NCI-H2029 treated with DMSO at 0.1 percent for 48 hours (cell line): ENCODE results near the gene ISLR.

Source experiments
- DNase-seq: peaks from one replicate; lab custom pipeline; 2025; lab: John Stamatoyannopoulos, UW

ISLR gene

DNA sequence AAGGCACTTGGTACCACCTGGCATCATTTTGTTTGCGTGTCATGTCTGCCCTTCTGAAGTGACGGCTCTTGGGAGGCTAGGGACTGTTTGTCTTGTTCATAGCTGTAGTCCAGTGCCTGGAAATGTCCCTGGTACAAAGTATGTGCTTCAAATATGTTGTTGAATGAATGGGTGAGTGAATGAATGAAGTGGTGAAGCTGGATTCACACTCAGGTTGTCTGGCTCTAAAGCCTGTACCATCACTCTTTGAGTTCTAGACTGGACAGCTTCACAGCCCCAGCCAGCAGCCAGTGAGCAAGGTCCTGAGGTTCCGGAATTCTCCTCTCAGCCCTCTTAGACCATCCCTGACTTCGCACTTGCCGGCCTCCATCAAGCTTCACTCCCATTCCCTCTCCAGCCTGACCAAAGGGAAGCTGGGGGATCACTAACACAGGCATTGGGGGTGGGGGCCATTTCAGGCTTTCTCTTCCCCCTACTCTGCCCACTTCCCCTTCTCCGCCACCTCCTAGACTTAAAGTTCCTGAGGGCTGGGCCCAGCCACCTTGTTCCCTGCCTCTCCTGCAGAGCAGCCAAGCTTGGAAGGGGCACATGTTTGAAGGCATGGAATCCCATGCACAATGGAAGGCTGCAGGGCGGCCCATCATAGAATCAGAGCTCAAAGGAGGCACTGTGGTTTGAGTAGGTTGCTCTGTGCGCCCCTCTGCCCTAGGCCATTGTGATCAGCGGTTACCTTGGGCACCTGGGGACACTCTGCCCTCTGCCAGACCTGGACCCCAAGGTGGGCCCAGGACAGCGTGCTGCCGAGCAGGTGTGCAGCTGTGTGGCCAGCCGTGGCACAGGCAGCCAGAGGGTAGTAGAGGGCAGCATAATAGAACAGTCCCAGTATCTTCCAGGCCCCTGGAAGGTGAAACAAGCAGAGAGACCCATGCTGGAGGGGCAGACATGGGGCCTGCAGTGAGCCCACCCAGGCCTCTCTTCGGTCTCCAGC lies 21.4 kb downstream of the ISLR start:
- no peak for DNase-seq

DNA sequence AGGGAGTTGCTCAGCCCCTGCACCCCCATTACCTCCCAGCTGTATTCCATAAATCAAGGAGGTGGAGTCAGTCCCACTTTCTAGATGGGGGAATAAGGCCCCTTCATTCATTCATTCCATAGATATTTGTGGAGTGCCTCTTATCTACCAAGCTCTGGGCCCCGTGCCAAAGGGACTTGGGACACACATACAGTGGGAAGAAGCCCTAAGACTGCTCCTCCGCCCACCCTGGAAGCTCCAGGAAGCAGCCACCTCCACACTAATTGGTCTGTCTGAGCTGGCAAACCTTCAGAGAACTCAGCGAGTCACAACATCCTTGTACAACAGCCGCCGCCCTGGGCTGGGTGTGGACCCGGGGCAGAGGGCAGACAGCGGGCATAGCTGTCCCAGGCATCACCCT lies 22.7 kb downstream of the ISLR start:
- DNase-seq, result no peak

DNA sequence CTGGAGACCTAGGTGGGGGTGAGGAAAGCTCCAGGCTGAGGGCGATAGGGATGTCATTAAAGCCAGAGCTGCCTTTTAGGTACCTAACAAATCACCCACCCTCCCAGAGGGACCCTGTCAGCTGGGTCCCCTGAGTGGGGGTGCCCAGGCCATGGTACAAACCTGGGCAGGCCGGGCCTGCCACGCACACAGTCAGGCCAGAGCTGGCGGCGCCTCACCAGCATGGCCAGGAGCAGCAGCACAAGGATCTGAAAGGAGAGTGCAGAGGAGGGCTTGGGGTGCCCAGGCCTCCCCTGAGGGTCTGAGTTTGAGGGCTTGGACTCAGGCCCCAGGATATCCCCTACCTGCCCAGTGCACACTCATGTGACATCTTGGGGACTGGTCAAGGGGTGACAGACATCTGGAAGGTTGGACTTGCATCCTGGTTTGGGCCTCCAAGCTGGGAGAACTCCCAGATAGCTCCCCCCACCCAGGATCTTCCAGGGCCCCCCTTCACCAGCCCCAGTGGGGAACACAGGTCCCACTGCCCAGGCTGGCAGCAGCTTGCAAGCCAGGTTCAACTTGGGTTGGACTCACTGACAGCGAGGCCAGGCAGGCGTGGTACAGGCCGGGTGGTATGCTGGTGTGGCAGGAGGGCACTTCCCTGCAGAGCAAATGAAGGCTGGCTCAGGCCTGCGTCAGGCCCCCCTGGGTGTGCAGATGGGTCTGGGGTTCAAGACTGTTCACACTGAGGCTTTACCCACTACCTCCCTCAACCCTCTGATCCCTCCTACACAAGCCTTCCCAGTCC lies 23.9 kb downstream of the ISLR start:
- no peak for DNase-seq

DNA sequence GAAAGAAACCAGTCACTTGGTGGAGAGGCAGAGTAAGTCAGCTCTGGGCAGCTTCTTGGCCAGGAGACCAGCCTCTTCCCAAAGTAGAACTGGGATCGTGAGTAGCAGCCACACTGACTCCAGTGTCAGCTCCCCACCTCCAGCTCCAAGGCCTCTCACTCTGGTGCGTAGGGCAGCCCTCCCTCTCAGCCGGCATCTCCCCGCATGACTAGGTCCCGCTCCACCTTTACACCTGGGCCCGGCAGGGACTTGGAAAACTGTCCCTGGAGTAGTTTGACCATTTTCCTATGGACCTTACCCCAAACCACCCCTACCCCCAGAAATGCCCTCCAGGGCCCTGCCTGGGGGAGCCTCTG lies 25.8 kb downstream of the ISLR start:
- DNase-seq, result no peak

DNA sequence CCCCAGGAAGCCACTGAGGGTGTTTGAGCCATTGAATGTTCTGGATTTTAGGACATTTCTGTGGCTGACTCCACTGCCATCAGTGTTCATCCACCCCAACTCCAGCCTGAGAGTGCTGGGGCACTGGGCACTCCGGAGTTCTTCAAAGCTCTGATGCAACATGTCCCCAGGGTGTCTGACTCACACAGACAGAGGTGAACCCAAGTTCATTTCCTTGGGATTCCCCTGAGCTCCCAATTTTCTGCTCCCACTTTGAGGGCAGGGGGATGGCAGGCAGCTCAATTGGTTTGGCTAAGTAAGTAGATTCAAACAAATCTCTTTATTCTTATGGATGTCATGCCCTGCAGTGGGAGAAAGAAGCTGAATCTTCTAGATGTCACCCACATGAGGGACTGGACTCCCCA lies 26.9 kb downstream of the ISLR start:
- DNase-seq, result no peak

DNA sequence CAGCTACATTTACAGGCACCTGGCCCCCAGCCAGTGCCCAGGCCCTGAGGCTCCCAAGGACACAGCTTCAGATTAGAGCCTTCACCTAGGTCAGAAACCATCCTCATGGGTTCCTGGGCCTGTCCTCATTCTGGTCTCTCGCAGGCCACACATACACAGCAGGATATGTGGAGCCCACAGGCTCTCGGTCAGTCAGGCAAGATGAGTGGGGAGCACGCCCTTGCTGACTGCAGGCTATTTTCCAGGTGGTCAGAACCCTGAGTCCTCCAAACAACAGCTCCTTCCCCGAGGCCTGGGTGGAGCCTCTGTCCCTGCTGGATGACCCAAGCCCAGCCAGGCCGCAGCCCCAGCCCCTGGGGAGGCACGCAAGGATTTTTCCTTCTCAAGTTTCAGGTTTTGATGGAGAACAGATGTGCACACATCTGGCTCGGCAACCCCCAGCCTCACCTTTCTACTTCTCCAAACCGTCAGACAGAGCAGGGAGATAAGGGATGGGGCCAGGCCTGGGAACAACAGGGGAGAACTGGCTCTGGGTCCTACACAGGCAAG lies 27.4 kb downstream of the ISLR start:
- DNase-seq, result no peak

DNA sequence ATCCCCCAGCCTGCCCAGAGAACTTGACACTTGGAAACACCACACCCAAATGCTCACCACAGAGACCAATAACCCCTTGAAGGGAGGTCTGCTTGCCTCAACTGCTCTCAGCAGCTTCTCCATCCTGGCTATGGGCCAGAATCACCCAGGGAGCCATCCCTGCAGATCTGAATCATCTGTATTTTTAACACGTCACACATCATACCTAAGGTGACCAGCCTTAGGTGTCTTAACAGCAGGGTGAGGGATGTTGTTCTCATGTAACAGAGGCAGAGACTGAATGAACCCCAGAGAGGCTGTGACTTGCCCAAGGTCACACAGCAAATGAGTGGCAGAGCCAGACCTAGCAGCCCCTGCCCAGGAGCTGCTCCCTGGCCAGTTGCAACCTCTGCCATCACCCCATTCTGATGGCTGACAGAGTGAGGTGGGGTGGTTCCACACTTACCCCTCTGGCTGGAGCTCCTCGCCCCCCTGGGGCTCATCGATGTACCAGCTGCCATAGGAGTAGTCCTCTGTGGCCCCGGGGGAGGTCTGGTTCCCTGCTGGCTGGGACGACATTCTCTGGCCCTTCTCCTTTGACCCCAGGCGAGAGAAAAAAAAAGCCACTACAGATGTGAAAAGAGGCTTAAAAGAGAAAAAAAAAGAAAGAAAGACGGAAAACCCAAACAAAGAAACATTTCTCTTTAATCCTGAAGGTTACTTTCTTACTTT lies 28.4 kb downstream of the ISLR start:
- DNase-seq, result no peak

DNA sequence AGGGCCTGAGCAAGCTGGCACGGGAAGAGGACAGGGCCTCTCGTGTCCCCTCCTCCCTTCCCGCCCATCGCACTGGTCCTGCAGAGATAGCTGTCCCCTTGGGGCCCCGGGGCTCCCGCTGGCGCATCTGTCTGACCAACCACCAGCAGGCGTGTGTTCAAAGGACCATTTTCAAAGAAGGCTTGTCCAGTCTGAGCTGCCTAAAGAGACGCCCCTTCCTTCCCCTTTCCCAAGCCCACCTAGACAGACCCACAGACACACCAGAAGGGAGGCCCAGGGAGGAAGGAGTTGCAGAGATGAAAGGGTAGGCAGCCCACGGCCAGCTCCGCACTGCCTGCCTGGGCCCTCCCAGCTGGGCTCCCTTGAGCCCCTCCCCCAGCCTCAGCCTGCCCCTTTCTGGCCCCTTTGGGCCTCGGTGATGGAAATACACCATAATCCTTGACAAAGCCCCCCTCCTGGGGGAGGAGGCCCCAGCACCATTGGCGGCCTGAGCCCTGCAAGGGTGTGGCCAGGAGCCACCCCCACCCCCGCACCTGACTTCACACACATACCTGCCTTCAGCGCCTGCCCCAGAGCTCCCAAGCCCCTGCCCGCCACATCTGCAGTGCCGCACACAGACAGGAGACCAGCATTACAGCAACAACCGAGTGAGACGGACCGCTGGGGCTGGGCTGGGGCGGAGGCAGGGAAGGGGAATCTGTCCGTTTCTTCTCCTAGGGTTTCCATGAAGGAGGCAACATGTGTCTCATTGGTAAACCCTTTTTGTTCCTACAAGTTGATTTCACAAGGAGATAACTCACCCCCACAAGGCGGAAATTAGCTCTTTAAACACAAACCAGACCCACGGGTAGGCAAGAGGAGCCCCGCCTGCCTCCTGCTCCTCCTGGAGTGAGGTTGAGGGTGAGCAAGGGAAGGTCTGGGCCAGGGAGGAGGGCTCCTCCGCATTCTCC lies 29.2 kb downstream of the ISLR start, which contains the start of gene STRA6:
Gene STRA6 (minus strand): TSS at position 336 of the 950 bp plus-strand sequence. CDS start 520 bp downstream, outside the sequence.
- no peak for DNase-seq

DNA sequence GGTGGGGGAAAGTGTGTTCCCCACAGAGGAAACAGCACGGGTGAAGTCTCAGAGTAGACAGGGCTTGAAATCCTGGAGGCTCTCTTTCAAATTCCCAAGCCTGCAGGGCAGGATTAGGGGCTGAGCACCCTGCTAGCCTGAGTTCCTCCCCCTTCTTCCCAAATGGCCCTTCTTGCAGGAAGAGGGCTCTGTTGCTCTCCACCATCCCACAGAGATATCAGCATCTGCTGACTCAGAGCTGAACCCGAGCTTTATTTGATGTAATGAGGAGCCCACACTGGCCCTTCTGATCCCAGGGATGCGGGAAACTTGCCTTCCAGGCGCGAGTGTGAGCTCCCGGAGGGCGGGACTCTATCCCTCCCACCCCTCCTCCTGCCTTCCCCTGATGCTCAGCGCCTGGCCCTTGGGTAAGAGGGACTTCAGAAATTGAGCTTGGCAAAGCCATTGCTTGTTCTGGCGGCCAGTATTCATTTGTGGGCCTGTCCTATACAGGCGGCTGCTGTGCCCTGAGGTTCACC lies 30.5 kb downstream of the ISLR start:
- no peak for DNase-seq

DNA sequence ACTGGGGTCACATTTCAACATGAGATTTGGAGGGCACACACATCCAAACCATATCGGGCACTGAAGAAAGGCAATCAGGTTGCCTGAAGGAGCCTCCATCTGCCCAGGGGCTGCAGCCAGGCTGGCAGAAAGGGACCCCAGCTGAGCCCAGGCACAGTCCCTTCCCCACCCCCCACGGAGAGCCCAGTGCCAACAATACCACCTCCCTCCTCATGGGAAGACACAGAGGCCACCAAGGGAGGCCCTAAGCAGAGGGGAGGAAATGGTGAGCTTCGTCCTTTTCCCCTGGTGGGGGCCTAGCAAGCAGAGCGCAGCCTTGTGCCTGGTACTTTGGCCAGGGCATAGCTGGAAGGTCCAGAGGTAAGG lies 32.1 kb downstream of the ISLR start:
- no peak for DNase-seq

DNA sequence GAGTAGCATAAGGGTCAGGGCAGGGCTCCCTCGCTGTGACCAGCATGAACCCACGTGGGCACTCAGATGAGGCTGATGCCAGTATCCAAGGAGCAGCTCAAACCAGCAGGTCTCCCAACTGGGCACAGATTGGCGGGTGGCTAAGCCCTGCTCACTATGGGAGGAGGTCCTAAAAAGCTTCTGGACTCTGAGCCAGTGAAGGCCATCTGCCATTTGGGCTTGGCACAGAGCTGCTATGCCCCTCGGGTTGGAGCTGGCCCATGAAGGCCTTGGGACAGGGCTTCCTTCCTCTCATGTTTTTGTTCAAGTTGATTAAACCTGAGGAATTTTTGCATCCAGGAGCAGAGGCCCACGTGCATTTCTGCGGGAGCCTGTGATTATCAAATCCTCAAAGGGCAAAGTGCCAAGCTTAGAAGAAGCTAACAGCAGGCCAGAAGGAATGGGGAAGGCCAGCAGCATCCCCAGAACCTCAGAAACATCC lies 33.3 kb downstream of the ISLR start:
- no peak for DNase-seq

DNA sequence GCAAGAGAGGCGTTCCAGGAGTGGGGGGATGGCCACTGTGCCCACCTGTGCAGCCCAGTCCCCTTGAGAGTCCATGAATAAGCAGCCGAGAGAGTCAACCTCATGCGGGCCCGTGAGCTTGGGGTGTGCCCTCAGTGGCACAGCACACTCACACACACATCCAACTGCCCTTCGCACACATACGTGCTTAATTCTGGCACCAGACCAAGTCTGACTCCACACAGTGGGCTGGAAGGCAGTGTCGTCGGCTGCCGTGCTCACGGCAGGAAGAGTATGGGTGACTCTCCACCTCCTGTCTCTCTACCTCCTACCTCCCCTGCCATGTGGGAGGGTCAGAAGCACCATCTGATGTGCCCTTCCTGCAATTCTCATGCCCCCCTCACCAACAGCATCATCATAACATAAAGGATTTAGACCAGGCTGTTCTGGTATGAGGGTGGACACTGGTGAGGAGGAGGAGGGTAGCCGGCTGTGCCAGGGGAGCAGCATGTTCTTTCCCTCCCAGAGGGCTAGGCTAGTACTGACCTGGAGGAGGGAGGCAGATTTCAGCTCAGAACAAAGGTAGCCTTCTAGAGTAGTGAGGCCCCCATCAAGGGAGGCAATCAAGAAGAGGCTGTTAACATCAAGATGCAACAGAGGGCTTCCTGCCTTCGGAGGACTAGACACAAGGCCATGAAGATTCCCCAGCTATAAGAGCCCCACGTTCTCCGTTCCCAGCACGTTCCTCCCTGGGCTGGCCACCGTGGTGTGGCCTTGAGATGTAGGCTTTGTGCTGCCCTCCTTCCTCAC lies 34.3 kb downstream of the ISLR start:
- DNase-seq, result no peak

DNA sequence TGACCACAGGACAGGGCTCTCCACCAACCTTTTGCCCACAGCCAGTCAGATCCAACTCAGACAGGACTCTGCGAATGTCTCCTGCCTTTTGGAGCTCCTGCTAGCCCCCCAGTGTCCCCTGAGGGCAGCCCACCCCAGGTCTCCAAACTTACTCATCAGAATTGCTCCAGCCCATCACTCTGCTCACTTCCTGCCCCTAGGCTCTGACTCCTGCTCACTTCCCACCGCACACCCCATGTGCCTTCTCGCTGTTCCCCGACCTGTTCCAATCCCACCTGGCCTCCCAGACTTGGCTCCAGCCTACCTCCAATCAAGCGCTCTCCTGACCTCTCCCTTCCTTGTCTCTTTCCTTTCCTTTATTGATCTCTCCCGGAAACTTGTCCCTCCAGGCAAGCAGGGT lies 35.0 kb downstream of the ISLR start:
- no peak for DNase-seq

DNA sequence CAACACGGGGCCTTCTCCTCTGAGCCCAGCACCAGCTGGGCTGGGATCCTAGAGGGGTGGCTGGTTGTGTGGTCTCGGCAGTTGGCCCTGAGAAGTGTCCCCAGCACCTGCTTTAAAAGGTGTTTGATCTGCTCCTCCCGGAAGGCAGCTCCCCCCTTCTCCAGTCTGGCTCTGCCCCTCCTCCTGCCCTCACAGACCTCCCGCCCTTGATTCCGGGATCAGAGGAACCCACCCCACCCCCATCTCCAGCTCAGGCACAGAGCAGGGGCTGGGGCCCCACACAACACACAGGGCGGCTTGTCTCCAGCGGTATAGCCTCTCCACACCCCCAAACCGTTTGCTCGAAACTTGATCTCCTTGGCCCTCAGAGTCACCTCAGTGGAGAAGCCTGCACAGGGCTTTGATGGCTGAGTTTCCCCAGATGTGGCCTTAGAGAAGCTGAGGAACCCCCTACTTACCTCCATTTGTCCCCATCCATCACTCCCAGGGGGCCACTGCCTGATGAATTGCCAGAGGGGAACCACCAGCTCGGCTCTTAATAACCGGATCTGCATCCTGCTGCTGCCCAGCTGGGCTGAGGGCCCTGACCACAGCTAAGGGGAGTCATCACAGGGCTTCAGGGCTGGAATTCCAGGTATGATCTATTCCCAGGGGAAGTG lies 35.5 kb downstream of the ISLR start:
- DNase-seq, result no peak

DNA sequence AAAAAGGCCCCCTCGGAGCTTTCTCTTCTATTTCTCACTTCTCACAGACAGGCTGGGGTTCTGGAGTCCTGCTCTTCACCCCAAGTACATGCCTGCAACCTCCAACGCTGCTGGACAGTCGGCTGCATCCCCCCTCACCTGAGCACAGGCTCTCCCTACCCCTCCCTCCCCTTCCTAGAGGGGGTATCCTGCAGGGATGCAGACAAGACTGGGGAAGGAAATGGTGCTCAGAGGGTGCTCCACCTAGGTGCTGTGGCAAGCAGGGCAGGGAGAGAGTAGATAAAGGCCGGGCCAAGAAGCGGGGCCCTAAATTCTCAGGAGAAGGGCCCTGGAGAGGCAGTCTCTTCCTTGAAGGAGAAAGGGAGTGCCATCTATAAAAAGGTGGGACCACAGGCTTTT lies 36.0 kb downstream of the ISLR start:
- no peak for DNase-seq

DNA sequence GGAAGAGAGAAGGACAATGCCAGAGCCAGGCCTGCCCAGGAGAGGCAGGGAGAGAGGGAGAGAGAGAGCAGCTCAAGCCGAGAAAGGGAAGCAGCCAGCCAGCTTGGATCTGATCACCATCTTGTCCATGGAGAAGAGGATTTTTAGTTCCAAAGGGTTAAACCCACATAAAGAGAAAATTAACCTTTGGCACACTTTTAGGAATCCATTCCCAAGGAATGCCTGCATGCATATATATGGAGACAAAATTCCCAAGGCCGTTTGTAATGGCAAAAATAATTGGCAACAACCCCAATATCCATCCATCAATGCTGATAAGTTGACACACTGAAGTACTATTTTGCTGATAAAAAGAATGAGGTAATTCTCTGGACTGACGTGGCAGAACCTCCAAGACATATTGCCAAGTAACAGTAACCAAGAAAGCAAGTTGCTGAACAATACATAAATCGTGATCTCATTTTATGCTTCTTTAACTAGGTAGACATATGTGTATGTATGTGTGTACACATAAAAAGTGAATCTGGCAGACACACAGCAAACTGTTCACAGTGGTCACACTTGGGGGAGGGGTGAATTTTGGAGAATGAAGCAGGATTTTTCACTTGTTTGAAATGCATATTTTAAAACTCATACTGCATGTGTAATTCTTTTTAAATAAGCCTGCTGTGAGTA lies 36.6 kb downstream of the ISLR start:
- DNase-seq, result no peak

DNA sequence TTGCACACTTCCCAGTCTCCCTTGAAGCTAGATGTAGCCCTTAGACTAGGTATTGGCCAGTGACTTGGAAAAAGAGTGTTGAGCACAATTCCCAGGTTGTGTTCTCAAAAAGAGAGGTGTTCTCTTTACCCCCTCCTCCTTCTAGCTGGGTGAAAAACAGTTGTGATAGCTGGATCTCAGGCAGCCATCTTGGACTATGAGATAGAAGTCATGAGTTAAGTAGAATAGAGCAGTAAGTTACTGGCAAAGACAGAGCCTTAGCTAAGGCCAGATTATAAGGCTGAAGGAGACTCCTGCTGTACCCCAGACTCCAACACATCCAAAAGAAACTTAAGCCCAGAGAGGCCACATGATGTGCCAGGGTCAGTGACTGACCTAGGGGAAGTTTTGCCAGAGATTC lies 37.2 kb downstream of the ISLR start:
- no peak for DNase-seq

DNA sequence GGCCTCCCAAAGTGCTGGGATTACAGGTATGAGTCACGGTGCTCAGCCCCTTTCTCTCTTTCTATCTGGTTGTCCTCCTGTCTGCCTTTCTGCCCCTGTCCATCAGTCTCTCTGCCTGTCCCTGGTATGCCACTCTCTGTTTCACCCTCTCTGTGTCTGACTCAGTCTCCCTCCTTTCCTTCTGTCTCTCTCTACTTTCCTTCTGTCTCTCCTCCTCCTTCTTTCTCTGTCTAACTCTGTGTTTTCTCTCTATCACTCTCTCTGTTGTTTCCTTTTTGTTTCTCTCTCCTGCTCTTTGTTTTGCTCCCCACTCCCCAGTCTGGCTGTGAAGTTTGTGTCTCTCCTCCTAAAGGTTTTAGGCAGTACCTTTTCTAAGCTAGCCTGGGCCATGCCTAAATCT lies 38.1 kb downstream of the ISLR start:
- DNase-seq, result no peak

DNA sequence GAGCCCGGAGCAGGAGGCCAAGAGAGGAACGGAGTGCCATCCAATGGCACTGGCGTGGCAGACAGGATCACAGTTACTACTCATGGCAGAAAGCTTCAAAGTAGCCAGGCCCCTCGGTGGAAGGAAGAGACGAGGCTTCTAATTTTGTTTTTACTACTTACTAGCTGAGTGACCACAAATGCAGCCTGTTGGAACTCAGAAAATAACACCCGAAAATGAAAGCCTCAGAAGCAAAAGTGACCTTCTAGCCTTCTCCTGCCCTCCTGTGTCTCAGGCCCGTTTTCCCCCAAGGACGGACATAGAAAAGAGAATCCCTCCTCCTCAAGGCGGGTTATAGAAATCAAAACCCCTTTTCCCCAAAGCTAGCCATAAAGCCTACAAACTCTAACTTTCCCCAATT lies 39.0 kb downstream of the ISLR start:
- no peak for DNase-seq
